NCI-H510A treated with DMSO at 0.1 percent for 48 hours (cell line): Measurements from ENCODE around the gene C3orf49.
A peak's percentile ranks its signal among the peaks of the same experiment; 100 is the strongest.

ENCODE experiments used
- DNase-seq: peaks from one replicate; lab custom pipeline; 2025; lab: John Stamatoyannopoulos, UW

Gene C3orf49

DNA sequence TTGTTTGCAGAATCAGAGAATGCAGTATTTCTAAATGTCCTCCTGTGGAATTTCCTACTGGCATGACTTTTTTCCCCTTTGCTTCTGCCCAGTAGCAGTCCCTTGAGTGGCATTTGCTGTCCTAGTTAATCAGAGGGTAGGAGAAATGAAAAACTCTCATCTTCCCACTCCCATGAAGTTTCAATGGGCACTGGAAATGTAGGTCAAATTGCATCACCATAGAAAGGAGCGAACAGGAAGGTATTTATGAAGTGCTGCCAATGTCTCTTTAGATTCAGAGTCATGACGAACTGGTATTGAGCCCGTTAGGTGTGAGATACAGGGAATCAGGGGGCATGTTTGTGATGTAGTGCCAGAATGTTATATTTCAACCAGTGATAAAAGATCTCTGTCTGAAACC lies 67.8 kb downstream of the C3orf49 start:
- peak; percentile 25 for DNase-seq

DNA sequence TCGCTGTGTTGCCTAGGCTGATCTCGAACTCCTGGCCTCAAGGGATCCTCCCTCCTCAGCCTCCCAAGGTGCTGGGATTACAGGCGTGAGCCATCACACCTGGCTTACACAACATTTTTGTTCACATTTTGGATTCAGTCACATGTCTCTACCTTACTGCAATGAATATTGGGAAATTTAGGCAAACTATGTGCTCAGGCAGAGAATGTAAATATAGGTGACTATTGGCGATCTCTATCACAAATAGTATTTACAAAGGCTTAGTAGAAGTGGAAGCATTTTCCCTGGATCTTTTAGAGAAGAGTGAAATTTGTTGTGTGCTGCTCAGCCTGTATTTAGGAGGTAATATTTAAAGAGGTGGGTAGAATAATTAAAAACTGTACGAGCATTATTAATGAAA lies 72.4 kb downstream of the C3orf49 start:
- DNase-seq: no peak

- DNase-seq: no peak
Measured at GRCh38 chr3:63892773-63893352, 73.8 kb downstream of the C3orf49 start.

GRCh38 chr3:63895422-63896189 lies 76.5 kb downstream of the C3orf49 start:
- no peak for DNase-seq

- no peak for DNase-seq
Measured at GRCh38 chr3:63896332-63897030, 77.4 kb downstream of the C3orf49 start.
